ENCODE results near the gene MYZAP. TPM values are rescaled to one million over a fixed set of nuclear protein-coding genes. Genes with fewer than 3 reads are reported as not detected.
A peak's percentile ranks its signal among the peaks of the same experiment; 100 is the strongest.

Gene MYZAP
- polyA plus RNA-seq, 12 donors = 2.3 to 6.3 (median 3.2) TPM; not detected in 1

GRCh38 chr15:57561041-57561711 lies 30.5 kb upstream of the MYZAP start:
- peak; percentile 80 for DNase-seq

GRCh38 chr15:57562196-57562769 lies 29.4 kb upstream of the MYZAP start:
- DNase-seq = no peak

GRCh38 chr15:57563416-57563815 lies 28.3 kb upstream of the MYZAP start:
- DNase-seq = no peak

GRCh38 chr15:57565311-57565710 lies 26.4 kb upstream of the MYZAP start:
- no peak for DNase-seq

- DNase-seq = no peak
These were observed 24.9 kb upstream of the MYZAP start for GRCh38 chr15:57566834-57567233.

- no peak for DNase-seq
These were observed 23.8 kb upstream of the MYZAP start for GRCh38 chr15:57567891-57568290.

- DNase-seq = no peak
These were observed 23.4 kb upstream of the MYZAP start for GRCh38 chr15:57568299-57568698.

GRCh38 chr15:57570340-57570739 lies 21.4 kb upstream of the MYZAP start:
- DNase-seq = no peak

GRCh38 chr15:57570994-57571393 lies 20.7 kb upstream of the MYZAP start:
- DNase-seq = no peak

- DNase-seq = no peak
These were observed 20.0 kb upstream of the MYZAP start for GRCh38 chr15:57571725-57572124.

- DNase-seq = no peak
These were observed 19.2 kb upstream of the MYZAP start for GRCh38 chr15:57572468-57572867.

- no peak for DNase-seq
These were observed 18.6 kb upstream of the MYZAP start for GRCh38 chr15:57573151-57573550.

GRCh38 chr15:57575363-57575762 lies 16.3 kb upstream of the MYZAP start:
- DNase-seq = no peak

GRCh38 chr15:57578288-57578900 lies 13.3 kb upstream of the MYZAP start:
- no peak for DNase-seq

GRCh38 chr15:57580428-57580827 lies 11.3 kb upstream of the MYZAP start:
- no peak for DNase-seq

GRCh38 chr15:57580866-57581265 lies 10.8 kb upstream of the MYZAP start:
- DNase-seq = no peak

- no peak for DNase-seq
These were observed 9.6 kb upstream of the MYZAP start for GRCh38 chr15:57582090-57582489.

- no peak for DNase-seq
These were observed 8.4 kb upstream of the MYZAP start for GRCh38 chr15:57583282-57583681.

GRCh38 chr15:57583720-57584119 lies 8.0 kb upstream of the MYZAP start:
- DNase-seq = no peak

GRCh38 chr15:57586661-57587424 lies 4.9 kb upstream of the MYZAP start:
- DNase-seq = no peak

- DNase-seq = peak; percentile 47
These were observed 2.4 kb upstream of the MYZAP start for GRCh38 chr15:57589281-57589680.

GRCh38 chr15:57589754-57590153 lies 1.9 kb upstream of the MYZAP start:
- peak; percentile 38 for DNase-seq

All from muscle of arm (tissue), 12 donors.